HCT116 (cell line): ENCODE data around the gene TMUB1. TPM values are rescaled to one million over a fixed set of nuclear protein-coding genes. Genes with fewer than 3 reads are reported as not detected.
A peak's percentile ranks its signal among the peaks of the same experiment; 100 is the strongest.

Source experiments
- ATAC-seq: fragments of 200-7000 bp; cut with Tn5 transposase; 2 replicates; pipeline ENCODE4 v1.9.1; 2020; ENCODE audit warnings: mild to moderate bottlenecking, moderate library complexity
- BruUV-seq: library from RNA; stranded (reverse); fragments of 400-500 nt; replicated peaks from 2 replicates; lab custom pipeline; 2021; lab: Mats Ljungman, UMichigan
- CTCF ChIA-PET: fragments of 300-600 bp; sonication (Branson Sonifier 250); formaldehyde crosslinking; loops from one replicate; lab custom pipeline; 2021; ENCODE audit warnings: antibody characterized with exemption; lab: Charles Lee
- POLR2A ChIA-PET: fragments of 300-600, 350-600 bp; sonication (Branson Sonifier 250); formaldehyde crosslinking; loops from one replicate; lab custom pipeline; 2021; ENCODE audit warnings: antibody characterized with exemption; lab: Charles Lee
- RAD21 ChIA-PET, 2 experiments: fragments of 300-600 bp; sonication (Branson Sonifier 250); formaldehyde crosslinking; loops; one replicate each; lab custom pipeline; 2023; ENCODE audit warnings: low total read pairs in 2 of 2; ENCODE audit not compliant: uncharacterized antibody in 2 of 2, unreplicated experiment in 2 of 2, low non-redundant PET in 1 of 2; lab: Charles Lee
- DNase-seq: peaks from one replicate; pipeline ENCODE4 v3.0.0-alpha.2; 2010; ENCODE audit warnings: low read depth, low spot score
- H2AFZ ChIP-seq: fragments of 200-600 bp; shearing (Covaris generic), sonication (generic); 2 replicates; pipeline ENCODE4 v1.6.1; 2017; ENCODE audit warnings: low read depth, mixed run types, mixed read lengths, antibody characterized with exemption, low read length; ENCODE audit not compliant: poor library complexity, severe bottlenecking
- H3K27ac ChIP-seq: 2 replicates; pipeline ENCODE4 v1.5.1; 2012; ENCODE audit warnings: low read depth, low read length
- H3K27me3 ChIP-seq: fragments of 200-600 bp; sonication (generic); 2 replicates; pipeline ENCODE4 v1.6.1; 2016; ENCODE audit warnings: mixed run types, low read length, mixed read lengths; ENCODE audit not compliant: insufficient read depth
- H3K36me3 ChIP-seq, 2 experiments: fragments of 200-500 bp in 1 of 2; fragments of 200-600 bp in 1 of 2; sonication (Bioruptor generic) in 1 of 2; sonication (generic) in 1 of 2; 2 replicates each; pipeline versions ENCODE4 v1.5.1 to v1.6.1; 2014 to 2016; ENCODE audit warnings: low read length in 2 of 2, inconsistent platforms in 1 of 2, mixed read lengths in 1 of 2, mixed run types in 1 of 2; ENCODE audit not compliant: insufficient read depth in 2 of 2, control insufficient read depth in 1 of 2
- H3K4me1 ChIP-seq, 2 experiments: fragments of 200-600 bp in 1 of 2; sonication (generic) in 1 of 2; 2 replicates each; pipeline versions ENCODE4 v1.5.1 to v1.6.1; 2012 to 2017; ENCODE audit warnings: low read length in 2 of 2, inconsistent platforms in 1 of 2, mild to moderate bottlenecking in 1 of 2, mixed read lengths in 1 of 2, mixed run types in 1 of 2, moderate library complexity in 1 of 2; ENCODE audit not compliant: insufficient read depth in 2 of 2, control insufficient read depth in 1 of 2
- H3K4me2 ChIP-seq: fragments of 200-600 bp; sonication (generic); 2 replicates; pipeline ENCODE4 v1.6.1; 2017; ENCODE audit warnings: mixed run types, low read length, mixed read lengths
- H3K4me3 ChIP-seq, 2 experiments: fragments of 200-600 bp in 1 of 2; sonication (generic) in 1 of 2; replicated peaks in 1 of 2; 2 replicates each; pipeline ENCODE4 v1.5.1; 2011 to 2016; ENCODE audit warnings: low read length in 2 of 2, control low read depth in 1 of 2, low read depth in 1 of 2, mild to moderate bottlenecking in 1 of 2, mixed read lengths in 1 of 2, mixed run types in 1 of 2
- H3K79me2 ChIP-seq: fragments of 200-600 bp; sonication (generic); 2 replicates; pipeline ENCODE4 v1.6.1; 2017; ENCODE audit warnings: mild to moderate bottlenecking, mixed run types, low read length, moderate library complexity, mixed read lengths; ENCODE audit not compliant: insufficient read depth
- H3K9ac ChIP-seq: fragments of 200-600 bp; sonication (generic); 2 replicates; pipeline ENCODE4 v1.6.1; 2016; ENCODE audit warnings: low read length, mixed read lengths
- H3K9me2 ChIP-seq: fragments of 200-600 bp; sonication (generic), shearing (Covaris generic); 2 replicates; pipeline ENCODE4 v1.6.1; 2017; ENCODE audit warnings: mixed run types, mild to moderate bottlenecking, moderate library complexity; ENCODE audit not compliant: insufficient read depth
- H3K9me3 ChIP-seq, 2 experiments: fragments of 200-500 bp in 1 of 2; fragments of 200-600 bp in 1 of 2; sonication (Bioruptor generic) in 1 of 2; sonication (generic) in 1 of 2; 2 replicates each; pipeline ENCODE4 v1.6.1; 2014 to 2017; ENCODE audit warnings: low read length in 2 of 2, mixed read lengths in 2 of 2, inconsistent platforms in 1 of 2, low read depth in 1 of 2, mild to moderate bottlenecking in 1 of 2, mixed run types in 1 of 2, moderate library complexity in 1 of 2; ENCODE audit not compliant: control insufficient read depth in 1 of 2, insufficient read depth in 1 of 2
- H4K20me1 ChIP-seq: fragments of 200-600 bp; sonication (generic), shearing (Covaris generic); 2 replicates; pipeline ENCODE4 v1.6.1; 2017; ENCODE audit warnings: mixed run types, mild to moderate bottlenecking, moderate library complexity; ENCODE audit not compliant: insufficient read depth
- CBX3 ChIP-seq: IDR thresholded peaks from 2 replicates; pipeline ENCODE4 v1.6.1; 2012; ENCODE audit warnings: low read depth
- CEBPB ChIP-seq: IDR thresholded peaks from 2 replicates; pipeline ENCODE4 v1.6.1; 2012; ENCODE audit warnings: low read depth
- EGR1 ChIP-seq: IDR thresholded peaks from 2 replicates; pipeline ENCODE4 v1.6.1; 2012; ENCODE audit warnings: low read depth
- EZH2phosphoT487 ChIP-seq: fragments of 200-600 bp; IDR thresholded peaks from 2 replicates; pipeline ENCODE4 v1.6.1; 2018; ENCODE audit warnings: antibody characterized with exemption, borderline replicate concordance
- FOSL1 ChIP-seq: IDR thresholded peaks from 2 replicates; pipeline ENCODE4 v1.6.1; 2012; ENCODE audit warnings: low read depth
- POLR2AphosphoS5 ChIP-seq: IDR thresholded peaks from 2 replicates; pipeline ENCODE4 v1.6.1; 2011; ENCODE audit warnings: mild to moderate bottlenecking, low read depth, low read length, moderate library complexity
- RAD21 ChIP-seq: IDR thresholded peaks from 2 replicates; pipeline ENCODE4 v1.6.1; 2012; ENCODE audit warnings: low read depth, mild to moderate bottlenecking
- SIN3A ChIP-seq: IDR thresholded peaks from 2 replicates; pipeline ENCODE4 v1.6.1; 2012; ENCODE audit warnings: low read depth
- SP1 ChIP-seq: IDR thresholded peaks from 2 replicates; pipeline ENCODE4 v1.6.1; 2012; ENCODE audit warnings: low read depth
- SRF ChIP-seq: IDR thresholded peaks from 2 replicates; pipeline ENCODE4 v1.6.1; 2012; ENCODE audit warnings: low read depth
- TCF7L2 ChIP-seq: IDR thresholded peaks from 2 replicates; pipeline ENCODE4 v1.7.0; 2011; ENCODE audit warnings: borderline replicate concordance, inconsistent platforms; ENCODE audit not compliant: insufficient read depth, insufficient read length; ENCODE audit errors: extremely low read depth
- YY1 ChIP-seq: IDR thresholded peaks from 2 replicates; pipeline ENCODE4 v1.6.1; 2011; ENCODE audit warnings: low read length, low read depth, moderate library complexity, mild to moderate bottlenecking; ENCODE audit not compliant: insufficient replicate concordance; ENCODE audit errors: extremely low read depth
- ZFX ChIP-seq: fragments of 450-650 bp; IDR thresholded peaks from 2 replicates; pipeline ENCODE4 v1.6.1; 2017
- ZNF274 ChIP-seq: fragments of 200-500 bp; sonication (Bioruptor generic); IDR thresholded peaks from 2 replicates; pipeline ENCODE4 v1.6.1; 2014; ENCODE audit warnings: mild to moderate bottlenecking, low read depth, low read length, inconsistent platforms
- intact Hi-C: fragments of 100-400 bp; cut with micrococcal nuclease; formaldehyde crosslinking; loops from 2 replicates; pipeline ENCODE4 v1.10.0; 2022
- total RNA-seq: library from RNA; stranded (reverse); gene quantifications from one replicate; pipeline ENCODE4 v1.2.1, GENCODE V29; 2021; ENCODE audit not compliant: unreplicated experiment
- TF ChIP-seq, protein P1 (sequence below), 3 experiments: fragments of 200-600 bp in 1 of 3; sonication (generic) in 1 of 3; IDR thresholded peaks in 2 of 3; conservative IDR thresholded peaks in 1 of 3; 2 replicates each; pipeline ENCODE4 v1.5.1; 2012 to 2017; ENCODE audit warnings: low read depth in 2 of 3, low read length in 2 of 3, antibody characterized with exemption in 1 of 3, borderline replicate concordance in 1 of 3, control low read depth in 1 of 3, mild to moderate bottlenecking in 1 of 3, mixed read lengths in 1 of 3, mixed run types in 1 of 3, moderate library complexity in 1 of 3; ENCODE audit not compliant: insufficient read depth in 1 of 3
- TF ChIP-seq, protein P2 (sequence below): IDR thresholded peaks from 2 replicates; pipeline ENCODE4 v1.6.1; 2012

Gene TMUB1
- total RNA-seq, 1 experiment from 2014 or later = 75.8 TPM

DNA sequence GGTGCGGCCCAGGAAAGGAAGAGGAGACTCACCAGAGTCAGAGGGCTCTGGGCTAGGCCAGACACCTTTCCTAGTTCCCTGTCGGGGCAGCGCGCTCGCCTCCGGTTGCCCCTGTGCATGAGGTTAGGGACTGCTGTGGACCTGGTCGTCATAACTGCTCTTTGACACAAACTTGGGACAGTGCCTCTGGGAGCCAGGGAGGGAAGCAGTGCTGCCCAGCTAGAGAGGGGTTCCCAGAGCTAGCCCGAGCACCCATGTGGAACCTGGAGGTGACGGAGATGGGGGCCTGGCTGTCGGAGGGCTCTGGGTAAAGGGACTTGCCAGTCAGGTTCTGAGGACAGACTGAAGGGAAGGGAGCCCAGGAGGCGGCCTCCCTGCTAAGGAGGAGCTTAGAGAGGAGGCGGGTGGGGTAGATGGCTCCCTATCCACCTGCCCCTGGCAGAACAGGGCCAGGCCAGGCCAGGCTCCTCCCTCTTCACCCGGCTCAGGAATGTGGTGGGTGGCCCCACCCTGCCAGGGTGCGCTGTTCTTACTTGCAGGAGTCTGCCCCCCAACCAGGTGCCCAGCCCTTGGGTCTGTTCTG is 32.6 kb upstream of the TMUB1 start:
- Histone ChIP-seq H3K9ac (peak overlapping the region; percentile 64), H2AFZ (no peak overlapping the region), H4K20me1 (no peaks in the 10 kb centered on the region; the same call in 1 of the 2 replicates), H3K36me3 (peaks cover 4 to 22% of the 10 kb centered on the region in 2 experiments; a peak in 3 of 4 replicates), H3K27me3 (no peaks in the 10 kb centered on the region), H3K9me3 (no peaks in the 10 kb centered on the region), H3K9me2 (no peaks in the 10 kb centered on the region)
- DNase-seq (peak; percentile 81), ATAC-seq (peak; percentile 88)
- ChIA-PET CTCF (interaction anchor here (0.8 to 1.7 kb wide), 5 partner anchors 8 to 151 kb away, joined by 3 to 5 read pairs (median 3); no protein-coding TSS in a partner anchor), RAD21 (no interaction called here)
- intact Hi-C loops = no loop called here
- no TSS peak for BruUV-seq
- TF ChIP-seq SRF (no peak), YY1 (peak; percentile 53), SP1 (no peak), POLR2AphosphoS5 (peak; percentile 90), CBX3 (no peak), SIN3A (no peak), RAD21 (no peak), FOSL1 (no peak), ZFX (no peak), EGR1 (no peak), TCF7L2 (no peak), CEBPB (no peak), ZNF274 (no peak), EZH2phosphoT487 (no peak)
- TF ChIP-seq, protein P1, sequence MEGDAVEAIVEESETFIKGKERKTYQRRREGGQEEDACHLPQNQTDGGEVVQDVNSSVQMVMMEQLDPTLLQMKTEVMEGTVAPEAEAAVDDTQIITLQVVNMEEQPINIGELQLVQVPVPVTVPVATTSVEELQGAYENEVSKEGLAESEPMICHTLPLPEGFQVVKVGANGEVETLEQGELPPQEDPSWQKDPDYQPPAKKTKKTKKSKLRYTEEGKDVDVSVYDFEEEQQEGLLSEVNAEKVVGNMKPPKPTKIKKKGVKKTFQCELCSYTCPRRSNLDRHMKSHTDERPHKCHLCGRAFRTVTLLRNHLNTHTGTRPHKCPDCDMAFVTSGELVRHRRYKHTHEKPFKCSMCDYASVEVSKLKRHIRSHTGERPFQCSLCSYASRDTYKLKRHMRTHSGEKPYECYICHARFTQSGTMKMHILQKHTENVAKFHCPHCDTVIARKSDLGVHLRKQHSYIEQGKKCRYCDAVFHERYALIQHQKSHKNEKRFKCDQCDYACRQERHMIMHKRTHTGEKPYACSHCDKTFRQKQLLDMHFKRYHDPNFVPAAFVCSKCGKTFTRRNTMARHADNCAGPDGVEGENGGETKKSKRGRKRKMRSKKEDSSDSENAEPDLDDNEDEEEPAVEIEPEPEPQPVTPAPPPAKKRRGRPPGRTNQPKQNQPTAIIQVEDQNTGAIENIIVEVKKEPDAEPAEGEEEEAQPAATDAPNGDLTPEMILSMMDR (IDR thresholded peaks at IDR 0.05 in 2 of 3, conservative IDR thresholded peaks at IDR 0.05 in 1 of 3; ENCODE audit: borderline replicate concordance in 1 of 3, insufficient read depth in 1 of 3, low read depth in 2 of 3, low read length in 2 of 3) = no peak
- TF ChIP-seq, protein P2, sequence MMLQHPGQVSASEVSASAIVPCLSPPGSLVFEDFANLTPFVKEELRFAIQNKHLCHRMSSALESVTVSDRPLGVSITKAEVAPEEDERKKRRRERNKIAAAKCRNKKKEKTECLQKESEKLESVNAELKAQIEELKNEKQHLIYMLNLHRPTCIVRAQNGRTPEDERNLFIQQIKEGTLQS = no peak
- TF ChIP-seq, all 23 proteins: peak for 2
- POLR2A ChIA-PET = interaction anchor here (1.0 to 1.4 kb wide), 4 partner anchors 30 to 55 kb away, joined by 3 to 7 read pairs (median 4); partner anchors contain the start of gene AGAP3
- H3K4me2 ChIP-seq = peak overlapping the region; percentile 99
- H3K4me1 ChIP-seq = peaks cover 29 to 52% of the 10 kb centered on the region in 2 experiments
- peak overlapping the region; percentile 48 to 68 for H3K4me3 ChIP-seq
- peak overlapping the region; percentile 82 for H3K27ac ChIP-seq
- peaks cover 65% of the 10 kb centered on the region for H3K79me2 ChIP-seq
